ENCODE data around the gene SHC2. TPM values are rescaled to one million over a fixed set of nuclear protein-coding genes. Genes with fewer than 3 reads are reported as not detected.

SHC2 gene
- total and polyA plus RNA-seq, 4 donors: 11.2 to 23.1 (median 14.5) TPM

- Histone ChIP-seq H3K9me3 (ENCODE audit: control insufficient read depth in 4 of 4, insufficient read depth in 3 of 4, low read length in 3 of 4) (peaks cover 0 to 4% (median 0%) of the 10 kb centered on the region in 4 donors), H3K9ac (ENCODE audit: insufficient read depth in 1 of 2, low read length in 2 of 2) (no peak overlapping the region), H3K36me3 (ENCODE audit: control insufficient read depth in 4 of 4, insufficient read depth in 4 of 4, low read length in 4 of 4) (no peaks in the 10 kb centered on the region), H3K4me3 (no peak overlapping the region), H3K27ac (ENCODE audit: low read depth in 1 of 2, low read length in 1 of 2) (no peak overlapping the region), H3K4me1 (ENCODE audit: control insufficient read depth in 5 of 5, insufficient read depth in 5 of 5, low read length in 5 of 5) (no peaks in the 10 kb centered on the region), H3K27me3 (ENCODE audit: control insufficient read depth in 3 of 3, insufficient read depth in 3 of 3, low read length in 2 of 3) (peaks cover 0 to 14% (median 10%) of the 10 kb centered on the region in 3 donors)
- DNase-seq: no peak
- WGBS, 2 donors: 92% methylated on average over 16 of the region's 16 CpGs
- no peak for ATAC-seq (ENCODE audit: insufficient read depth, low FRiP score)
- TF ChIP-seq CTCF (IDR thresholded peaks at IDR 0.05; ENCODE audit: control extremely low read depth, extremely low read depth): no peak
These were observed 81.0 kb downstream of the SHC2 start for GRCh38 chr19:379796-380195.

- DNase-seq (no peak), ATAC-seq (ENCODE audit: insufficient read depth, low FRiP score) (no peak)
- no peak for TF ChIP-seq CTCF (IDR thresholded peaks at IDR 0.05; ENCODE audit: control extremely low read depth, extremely low read depth)
- no peaks in the 10 kb centered on the region for H3K36me3 ChIP-seq (ENCODE audit: control insufficient read depth in 4 of 4, insufficient read depth in 4 of 4, low read length in 4 of 4)
- 88 to 89% methylated on average over 14 of the region's 14 CpGs for WGBS, 2 donors
- peaks cover 0 to 4% (median 0%) of the 10 kb centered on the region in 4 donors for H3K9me3 ChIP-seq (ENCODE audit: control insufficient read depth in 4 of 4, insufficient read depth in 3 of 4, low read length in 3 of 4)
- no peak overlapping the region for H3K9ac ChIP-seq (ENCODE audit: insufficient read depth in 1 of 2, low read length in 2 of 2)
- no peaks in the 10 kb centered on the region for H3K4me1 ChIP-seq (ENCODE audit: control insufficient read depth in 5 of 5, insufficient read depth in 5 of 5, low read length in 5 of 5)
- H3K27ac ChIP-seq (ENCODE audit: low read depth in 1 of 2, low read length in 1 of 2): no peak overlapping the region
- H3K4me3 ChIP-seq: no peak overlapping the region
- H3K27me3 ChIP-seq (ENCODE audit: control insufficient read depth in 3 of 3, insufficient read depth in 3 of 3, low read length in 2 of 3): peaks cover 0 to 20% (median 12%) of the 10 kb centered on the region in 3 donors
These were observed 82.1 kb downstream of the SHC2 start for GRCh38 chr19:378706-379105.

- WGBS, 2 donors: 64 to 76% methylated on average over 38 of the region's 38 CpGs
- peaks cover 0 to 18% (median 9%) of the 10 kb centered on the region in 3 donors for H3K27me3 ChIP-seq (ENCODE audit: control insufficient read depth in 3 of 3, insufficient read depth in 3 of 3, low read length in 2 of 3)
- H3K4me1 ChIP-seq (ENCODE audit: control insufficient read depth in 5 of 5, insufficient read depth in 5 of 5, low read length in 5 of 5): no peaks in the 10 kb centered on the region
- ATAC-seq (ENCODE audit: insufficient read depth, low FRiP score) (no peak), DNase-seq (no peak)
- no peaks in the 10 kb centered on the region for H3K36me3 ChIP-seq (ENCODE audit: control insufficient read depth in 4 of 4, insufficient read depth in 4 of 4, low read length in 4 of 4)
- no peak overlapping the region for H3K4me3 ChIP-seq
- no peak overlapping the region for H3K27ac ChIP-seq (ENCODE audit: low read depth in 1 of 2, low read length in 1 of 2)
- TF ChIP-seq CTCF (IDR thresholded peaks at IDR 0.05; ENCODE audit: control extremely low read depth, extremely low read depth): no peak
- peaks cover 0 to 4% (median 0%) of the 10 kb centered on the region in 4 donors for H3K9me3 ChIP-seq (ENCODE audit: control insufficient read depth in 4 of 4, insufficient read depth in 3 of 4, low read length in 3 of 4)
- H3K9ac ChIP-seq (ENCODE audit: insufficient read depth in 1 of 2, low read length in 2 of 2): no peak overlapping the region
These were observed 82.8 kb downstream of the SHC2 start for GRCh38 chr19:377801-378581.

Measured in lung (tissue), 12 donors.